ENCODE results near the gene CCDC195. TPM values are rescaled to one million over a fixed set of nuclear protein-coding genes. Genes with fewer than 3 reads are reported as not detected.

CCDC195 gene
- total RNA-seq, 1 experiment from 2014 or later = not detected

- H3K9ac ChIP-seq (ENCODE audit: extremely low read depth, insufficient read length, low read length) = no peak overlapping the region
- DNase-seq = no peak
- H2BK120ac ChIP-seq (ENCODE audit: low read depth, low read length, poor library complexity, severe bottlenecking) = no peak overlapping the region
- Mint-ChIP-seq H3K27ac (no peak overlapping the region), H3K36me3 (ENCODE audit: insufficient read depth in 1 of 3, low read depth in 3 of 3) (no peaks in the 10 kb centered on the region; a peak in 1 of 7 replicates), H3K9me3 (no peaks in the 10 kb centered on the region), H3K4me1 (no peaks in the 10 kb centered on the region), H3K27me3 (ENCODE audit: low read depth) (no peaks in the 10 kb centered on the region), H3K4me3 (no peak overlapping the region)
- no peak overlapping the region for H3K4ac ChIP-seq (ENCODE audit: low read depth, low read length)
- H2BK15ac ChIP-seq (ENCODE audit: low read depth, low read length) = no peak overlapping the region
- H4K20me1 ChIP-seq (ENCODE audit: control insufficient read depth, insufficient read depth, insufficient read length) = no peaks in the 10 kb centered on the region
- no peaks in the 10 kb centered on the region for H3K9me3 ChIP-seq (ENCODE audit: control insufficient read depth, low read depth, low read length)
- no peak overlapping the region for H3K23ac ChIP-seq (ENCODE audit: insufficient read length, low read depth, low read length)
- no peak overlapping the region for H3K27ac ChIP-seq (ENCODE audit: insufficient read length, low read depth, low read length)
- H2AK5ac ChIP-seq (ENCODE audit: insufficient read length, low read length) = no peak overlapping the region
- H3K4me2 ChIP-seq (ENCODE audit: insufficient read depth, insufficient read length, low read length) = no peak overlapping the region
- no peak overlapping the region for H3T11ph ChIP-seq (ENCODE audit: low read length)
- no peak overlapping the region for H4K8ac ChIP-seq (replicated peaks; ENCODE audit: insufficient read length, low read depth, low read length)
- H3K79me1 ChIP-seq (ENCODE audit: insufficient read depth, low read depth, low read length, poor library complexity, severe bottlenecking) = no peaks in the 10 kb centered on the region
- no CpG with 5 or more reads among the region's 3 CpGs for WGBS (ENCODE audit: extremely low coverage, insufficient read length, low lambda C conversion rate)
- H2BK5ac ChIP-seq (ENCODE audit: insufficient read length, low read length) = no peak overlapping the region
- H3K4me1 ChIP-seq (ENCODE audit: insufficient read depth, low read length) = no peaks in the 10 kb centered on the region
- no peaks in the 10 kb centered on the region for H3K27me3 ChIP-seq (ENCODE audit: insufficient read depth, low read length)
- no peak overlapping the region for H2AFZ ChIP-seq (ENCODE audit: low read length)
- H3K56ac ChIP-seq (ENCODE audit: insufficient read length, low read depth, low read length) = no peak overlapping the region
- H4K91ac ChIP-seq (ENCODE audit: insufficient read length, low read depth, low read length) = no peak overlapping the region
- no peak for TF ChIP-seq CTCF (conservative IDR thresholded peaks at IDR 0.05)
- H2BK20ac ChIP-seq (ENCODE audit: low read depth, low read length, poor library complexity, severe bottlenecking) = no peak overlapping the region
- H2BK12ac ChIP-seq (ENCODE audit: insufficient read length, low read depth, low read length) = no peak overlapping the region
- H3K18ac ChIP-seq (ENCODE audit: insufficient read length, low read depth, low read length) = no peak overlapping the region
- no peak overlapping the region for H4K5ac ChIP-seq (ENCODE audit: insufficient read length, low read depth, low read length)
- no peaks in the 10 kb centered on the region for H3K23me2 ChIP-seq (ENCODE audit: insufficient read length, low read depth, low read length, poor library complexity, severe bottlenecking)
- H3K79me2 ChIP-seq (ENCODE audit: insufficient read depth, low read length) = no peaks in the 10 kb centered on the region
- no peak overlapping the region for H3K14ac ChIP-seq (ENCODE audit: insufficient read depth, low read length)
These were observed 6.9 kb downstream of the CCDC195 start for GRCh38 chr2:224709301-224709700.

Data from H9 (cell line).